ENCODE measurements around the gene KCNT1.

Gene KCNT1

DNA sequence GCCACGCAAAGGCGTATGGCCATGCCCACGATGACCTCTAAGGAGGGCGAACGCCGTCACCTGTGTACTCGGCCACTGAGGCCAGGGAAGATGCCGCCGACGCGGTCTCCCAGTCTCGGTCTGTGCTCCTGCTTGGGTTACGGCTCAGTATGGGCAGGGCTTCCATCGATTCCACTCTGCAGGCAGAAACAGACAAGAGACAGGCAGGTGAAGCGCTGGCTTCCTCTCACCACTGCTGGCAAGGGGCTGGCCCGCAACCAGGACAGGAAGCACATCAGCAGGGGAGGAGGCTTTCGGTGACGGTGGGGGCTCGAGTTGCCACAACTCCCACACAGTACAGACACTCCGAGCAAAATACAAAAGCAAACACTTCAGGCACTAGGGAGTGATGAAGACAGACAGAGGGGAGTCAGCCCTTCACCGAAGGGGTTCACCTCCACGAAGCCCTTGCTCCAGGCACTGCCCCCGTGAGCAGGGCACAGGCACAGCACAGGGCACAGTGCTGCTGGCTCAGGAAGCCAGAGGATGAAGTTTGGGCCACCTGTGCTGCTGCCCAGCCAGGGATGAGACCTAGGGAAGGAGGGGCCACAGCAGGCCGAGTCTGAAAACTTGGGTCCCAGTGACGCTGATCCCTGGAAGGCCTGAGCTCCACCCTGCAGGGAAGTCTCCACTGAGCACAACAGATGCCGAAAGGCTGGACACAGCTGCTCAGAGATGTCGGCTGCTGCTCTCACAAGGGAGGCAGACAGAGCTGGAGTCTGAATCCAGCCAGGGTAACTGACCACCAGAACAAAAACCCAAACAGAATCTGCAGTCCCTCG, 114.1 kb downstream of the KCNT1 start:
- TF ChIP-seq, protein P1, sequence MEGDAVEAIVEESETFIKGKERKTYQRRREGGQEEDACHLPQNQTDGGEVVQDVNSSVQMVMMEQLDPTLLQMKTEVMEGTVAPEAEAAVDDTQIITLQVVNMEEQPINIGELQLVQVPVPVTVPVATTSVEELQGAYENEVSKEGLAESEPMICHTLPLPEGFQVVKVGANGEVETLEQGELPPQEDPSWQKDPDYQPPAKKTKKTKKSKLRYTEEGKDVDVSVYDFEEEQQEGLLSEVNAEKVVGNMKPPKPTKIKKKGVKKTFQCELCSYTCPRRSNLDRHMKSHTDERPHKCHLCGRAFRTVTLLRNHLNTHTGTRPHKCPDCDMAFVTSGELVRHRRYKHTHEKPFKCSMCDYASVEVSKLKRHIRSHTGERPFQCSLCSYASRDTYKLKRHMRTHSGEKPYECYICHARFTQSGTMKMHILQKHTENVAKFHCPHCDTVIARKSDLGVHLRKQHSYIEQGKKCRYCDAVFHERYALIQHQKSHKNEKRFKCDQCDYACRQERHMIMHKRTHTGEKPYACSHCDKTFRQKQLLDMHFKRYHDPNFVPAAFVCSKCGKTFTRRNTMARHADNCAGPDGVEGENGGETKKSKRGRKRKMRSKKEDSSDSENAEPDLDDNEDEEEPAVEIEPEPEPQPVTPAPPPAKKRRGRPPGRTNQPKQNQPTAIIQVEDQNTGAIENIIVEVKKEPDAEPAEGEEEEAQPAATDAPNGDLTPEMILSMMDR (IDR thresholded peaks at IDR 0.05; ENCODE audit: control insufficient read depth, extremely low read depth, insufficient read depth): no peak
- no peak for DNase-seq (ENCODE audit: low read depth)

DNA sequence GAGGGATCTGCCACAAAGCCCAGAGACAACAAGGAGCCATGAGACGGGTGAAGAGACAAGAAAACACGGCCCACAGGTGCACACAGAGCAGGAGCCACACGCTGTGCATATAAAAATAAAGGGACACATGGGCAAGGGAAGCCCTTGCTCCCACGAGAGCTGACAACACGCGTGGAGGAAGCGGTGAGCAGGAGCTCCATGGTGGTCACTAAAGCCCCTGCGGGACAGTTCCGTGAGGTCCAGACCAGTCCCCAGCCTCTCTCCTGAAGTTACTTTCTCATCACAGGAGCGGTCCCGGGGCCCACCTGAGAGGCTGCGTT, 114.6 kb downstream of the KCNT1 start:
- TF ChIP-seq, protein P1 (IDR thresholded peaks at IDR 0.05; ENCODE audit: control insufficient read depth, extremely low read depth, insufficient read depth): no peak
- DNase-seq (ENCODE audit: low read depth): no peak
- H3K4me3 ChIP-seq (ENCODE audit: low read depth, low read length): no peak overlapping the region

More for the DNA sequence above, 114.1 kb downstream of the KCNT1 start:
- H3K4me3 ChIP-seq (ENCODE audit: low read depth, low read length): no peak overlapping the region

DNA sequence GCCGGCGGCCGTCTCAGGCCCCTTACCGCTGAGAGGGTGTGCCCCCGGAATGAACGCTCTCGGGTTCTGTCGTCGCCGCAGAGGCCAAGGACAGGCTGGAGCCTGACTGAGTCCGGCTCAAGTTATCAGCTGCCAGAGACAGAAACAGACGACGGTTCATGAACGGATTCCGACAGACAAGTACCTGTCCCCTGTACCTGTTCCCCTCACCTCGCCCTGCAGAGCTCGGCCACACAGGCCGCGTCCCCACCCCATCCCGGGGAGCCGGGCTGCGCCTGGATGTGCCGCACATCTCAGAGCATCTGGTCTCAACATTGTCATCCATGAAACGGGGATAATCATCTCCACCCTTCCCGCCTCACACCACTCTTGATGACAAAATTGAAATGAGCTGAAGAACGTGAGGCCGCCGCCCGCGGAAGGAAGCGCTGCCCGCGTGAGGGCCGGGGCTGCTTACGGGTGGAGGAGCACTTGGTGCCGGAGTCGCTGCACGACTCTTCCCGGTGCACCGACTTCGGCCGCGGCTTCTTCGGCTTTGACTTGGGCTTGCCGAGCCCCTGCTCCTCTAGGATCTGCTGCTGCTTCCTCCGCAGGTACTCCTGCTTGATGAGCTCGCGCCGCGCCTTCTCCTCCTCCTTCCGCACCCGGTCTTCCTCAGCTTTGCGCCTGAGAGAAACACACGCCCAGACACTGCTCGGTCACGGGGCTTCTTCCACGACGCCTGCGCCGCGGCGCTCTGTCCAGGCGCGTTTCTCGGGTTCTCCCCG, 116.1 kb downstream of the KCNT1 start:
- no peak overlapping the region for H3K4me3 ChIP-seq (ENCODE audit: low read depth, low read length)
- TF ChIP-seq, protein P1 (IDR thresholded peaks at IDR 0.05; ENCODE audit: control insufficient read depth, extremely low read depth, insufficient read depth): no peak
- DNase-seq (ENCODE audit: low read depth): no peak

DNA sequence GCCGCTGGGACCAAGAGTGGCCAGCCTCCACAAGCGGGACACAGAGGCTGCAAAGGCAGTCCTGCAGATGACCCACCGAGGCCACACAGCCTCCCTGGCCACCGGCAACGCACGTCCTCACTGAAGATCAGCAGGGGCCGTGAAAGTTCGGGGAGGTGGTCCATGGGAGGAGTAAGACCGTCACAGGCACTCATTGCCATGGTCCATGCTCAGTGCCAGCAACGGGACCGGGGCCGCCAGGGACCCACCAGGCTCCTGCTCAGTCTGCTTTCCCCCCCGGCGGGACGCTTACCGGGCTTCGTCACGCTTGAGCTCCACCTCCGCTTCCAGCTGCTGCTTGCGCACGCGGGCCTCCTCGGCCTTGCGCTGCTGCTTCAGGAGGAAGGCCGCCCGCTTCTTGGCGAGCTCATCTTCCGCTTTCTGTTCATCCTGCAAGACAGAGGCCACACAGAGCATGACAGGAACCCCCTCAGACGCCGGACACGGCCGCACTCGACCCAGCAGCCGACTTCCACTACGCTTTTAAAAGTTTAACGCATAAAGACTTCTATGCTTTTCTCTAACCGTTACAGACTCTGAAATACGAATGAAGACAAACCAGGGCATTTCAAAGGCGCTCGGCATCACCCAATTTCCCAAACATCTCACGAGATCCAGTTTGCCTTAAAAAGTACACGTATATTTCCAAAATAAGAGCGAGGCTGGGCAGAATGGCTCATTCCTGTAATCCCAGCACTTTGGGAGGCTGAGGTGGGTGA, 116.9 kb downstream of the KCNT1 start:
- TF ChIP-seq, protein P1 (IDR thresholded peaks at IDR 0.05; ENCODE audit: control insufficient read depth, extremely low read depth, insufficient read depth): no peak
- no peak overlapping the region for H3K4me3 ChIP-seq (ENCODE audit: low read depth, low read length)
- DNase-seq (ENCODE audit: low read depth): no peak

DNA sequence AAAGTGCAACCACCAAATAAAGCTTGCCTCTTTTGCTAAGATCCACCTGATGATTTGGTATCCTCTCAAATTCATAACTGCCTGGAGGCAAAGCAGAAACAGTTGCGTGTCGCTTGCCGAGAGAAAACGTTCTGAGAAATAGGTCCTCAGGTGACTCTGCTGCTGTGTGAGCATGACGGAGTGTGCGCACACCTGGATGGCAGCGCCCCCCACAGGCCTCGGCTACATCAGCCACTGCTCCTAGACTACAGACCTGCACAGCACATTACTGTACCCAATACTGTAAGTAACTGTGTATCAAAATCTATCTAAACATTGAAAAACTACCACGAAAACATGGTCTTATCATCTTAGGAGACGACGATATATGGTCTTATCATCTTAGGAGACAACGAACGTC, 117.9 kb downstream of the KCNT1 start:
- TF ChIP-seq, protein P1 (IDR thresholded peaks at IDR 0.05; ENCODE audit: control insufficient read depth, extremely low read depth, insufficient read depth): no peak
- no peak overlapping the region for H3K4me3 ChIP-seq (ENCODE audit: low read depth, low read length)
- no peak for DNase-seq (ENCODE audit: low read depth)

DNA sequence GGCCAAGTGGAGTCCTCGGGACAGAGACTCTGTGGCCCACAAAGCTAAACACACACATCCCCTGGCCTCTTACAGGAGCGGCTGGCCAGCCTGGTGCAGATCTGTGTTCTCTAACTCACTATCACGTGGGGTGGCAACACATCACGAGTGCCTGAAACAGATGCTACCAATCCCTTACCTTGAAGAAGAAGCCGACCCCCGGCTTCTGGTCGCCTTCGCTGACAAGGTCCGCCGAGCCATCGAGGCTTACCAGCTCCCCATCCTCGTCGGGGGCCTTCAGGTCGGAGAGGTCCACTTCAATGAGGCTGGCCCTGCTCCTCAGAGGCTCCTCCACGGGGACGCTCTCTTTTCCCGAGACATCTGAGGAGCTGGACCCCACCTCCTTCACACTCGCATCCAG, 118.7 kb downstream of the KCNT1 start:
- no peak overlapping the region for H3K4me3 ChIP-seq (ENCODE audit: low read depth, low read length)
- TF ChIP-seq, protein P1 (IDR thresholded peaks at IDR 0.05; ENCODE audit: control insufficient read depth, extremely low read depth, insufficient read depth): no peak
- DNase-seq (ENCODE audit: low read depth): no peak

Measured in LNCaP clone FGC (cell line).